Astrocyte (in vitro differentiated cells and primary cell): ENCODE data around the gene FNDC11.

Source experiments
- CTCF ChIP-seq: IDR thresholded peaks from 2 replicates; pipeline ENCODE4 v1.5.1; 2011; ENCODE audit warnings: low read depth, mild to moderate bottlenecking, inconsistent platforms, low read length, moderate library complexity; ENCODE audit not compliant: insufficient read depth
- EZH2 ChIP-seq: IDR thresholded peaks from 2 replicates; pipeline ENCODE4 v1.6.1; 2012; ENCODE audit warnings: mild to moderate bottlenecking, low read length, inconsistent platforms; ENCODE audit not compliant: insufficient read depth

GRCh38 chr20:63542696-63543095, 11.3 kb upstream of the FNDC11 start:
- TF ChIP-seq CTCF, result no peak
- TF ChIP-seq EZH2, result no peak
